Tibial nerve (tissue), 4 donors: Measurements from ENCODE around the gene ZNF574. TPM values are rescaled to one million over a fixed set of nuclear protein-coding genes. Genes with fewer than 3 reads are reported as not detected.
A peak's percentile ranks its signal among the peaks of the same experiment; 100 is the strongest.

Source experiments
- DNase-seq, 2 donors: peaks; one replicate each; pipeline ENCODE4 v3.0.0-alpha.2; 2019; ENCODE audit warnings: low spot score in 2 of 2
- H3K27ac ChIP-seq, 4 donors: fragments of 200-600 bp; sonication (generic) in 3 of 4; one replicate each; pipeline ENCODE4 v1.5.1; 2017 to 2019; ENCODE audit warnings: mild to moderate bottlenecking in 1 of 4
- H3K27me3 ChIP-seq, 2 donors: fragments of 200-600 bp; sonication (generic) in 1 of 2; one replicate each; pipeline versions ENCODE4 v1.5.1 to v1.6.0; 2017 to 2019
- H3K36me3 ChIP-seq, 3 donors: fragments of 200-600 bp; sonication (generic); one replicate each; pipeline ENCODE4 v1.5.1; 2018 to 2019
- H3K4me1 ChIP-seq, 4 donors: fragments of 200-600 bp; sonication (generic) in 3 of 4; one replicate each; pipeline ENCODE4 v1.5.1; 2017 to 2019
- H3K4me3 ChIP-seq, 4 donors: fragments of 200-600 bp; sonication (generic) in 3 of 4; one replicate each; pipeline ENCODE4 v1.5.1; 2017 to 2019; ENCODE audit warnings: mild to moderate bottlenecking in 1 of 4, moderate library complexity in 1 of 4
- H3K9me3 ChIP-seq, 4 donors: fragments of 200-600 bp; sonication (generic) in 3 of 4; one replicate each; pipeline ENCODE4 v1.5.1; 2017 to 2019
- EP300 ChIP-seq, 2 donors: sonication (generic); formaldehyde crosslinking; IDR thresholded peaks; one replicate each; pipeline ENCODE4 v1.6.1; 2017; ENCODE audit warnings: antibody characterized with exemption in 2 of 2, mild to moderate bottlenecking in 1 of 2
- POLR2A ChIP-seq, 2 donors: fragments of 450-650 bp; IDR thresholded peaks; one replicate each; pipeline ENCODE4 v1.6.1; 2017; ENCODE audit warnings: antibody characterized with exemption in 2 of 2, mild to moderate bottlenecking in 2 of 2, moderate library complexity in 2 of 2
- WGBS, 2 donors: methylation state at CpG; one replicate each; pipeline ENCODE4 v1.1.5; 2018; 5-methylcytosine and 5-hydroxymethylcytosine counted together
- total RNA-seq, 4 donors: library from RNA; depleted of rRNA; stranded (reverse); fragments of >200 nt; gene quantifications; one replicate each; pipeline ENCODE4 v1.1.0, GENCODE V29; 2016
- TF ChIP-seq, protein P1 (sequence below), 5 experiments: fragments of 200-600 bp in 3 of 5; fragments of 450-650 bp in 2 of 5; sonication (generic) in 3 of 5; IDR thresholded peaks; one replicate each; pipeline ENCODE4 v1.5.1; 2016 to 2019; ENCODE audit warnings: antibody characterized with exemption in 5 of 5, mild to moderate bottlenecking in 3 of 5, moderate library complexity in 2 of 5

ZNF574 gene
- total RNA-seq, 4 donors from 2014 or later, result 14.3 to 22.2 (median 17.5) TPM

DNA sequence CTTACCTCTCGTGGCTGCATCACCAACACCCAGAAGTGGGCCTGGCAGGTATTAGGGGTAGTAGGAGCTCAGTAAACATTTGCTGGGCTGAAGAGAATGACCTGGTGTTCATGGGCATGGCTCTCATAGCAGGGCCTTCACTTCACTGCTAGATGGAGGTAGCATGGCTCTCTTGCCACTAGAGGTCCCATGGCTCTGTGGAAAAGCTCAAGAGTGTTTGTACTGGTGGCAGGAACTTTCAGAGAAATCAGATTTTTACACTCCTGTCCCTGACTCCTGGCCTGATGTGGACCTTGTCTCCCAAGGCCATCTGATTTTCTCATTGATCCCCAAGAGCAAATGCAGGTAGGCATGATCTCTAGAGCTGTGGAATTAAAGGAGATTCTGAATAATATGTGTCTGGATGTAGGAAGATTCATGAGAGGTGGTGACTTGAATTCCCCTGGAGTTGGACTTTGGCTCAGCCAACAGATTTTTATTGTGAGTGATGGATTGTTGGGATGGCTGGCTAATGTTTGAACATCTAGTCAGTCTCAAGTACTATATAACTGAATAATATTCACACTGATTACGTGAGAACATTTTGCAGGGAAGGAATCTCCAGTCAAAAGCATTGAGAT is 5.7 kb downstream of the ZNF574 start:
- 75 to 85% methylated on average over 2 of the region's 2 CpGs for WGBS, 2 donors
- Histone ChIP-seq H3K4me3 (no peak overlapping the region), H3K27ac (no peak overlapping the region), H3K36me3 (peaks cover 7 to 65% (median 18%) of the 10 kb centered on the region in 3 donors), H3K27me3 (no peaks in the 10 kb centered on the region), H3K9me3 (no peaks in the 10 kb centered on the region), H3K4me1 (peaks cover 0 to 15% (median 8%) of the 10 kb centered on the region in 4 donors)
- TF ChIP-seq EP300 (IDR thresholded peaks at IDR 0.05) (no peak), POLR2A (IDR thresholded peaks at IDR 0.05) (no peak)
- TF ChIP-seq, protein P1, sequence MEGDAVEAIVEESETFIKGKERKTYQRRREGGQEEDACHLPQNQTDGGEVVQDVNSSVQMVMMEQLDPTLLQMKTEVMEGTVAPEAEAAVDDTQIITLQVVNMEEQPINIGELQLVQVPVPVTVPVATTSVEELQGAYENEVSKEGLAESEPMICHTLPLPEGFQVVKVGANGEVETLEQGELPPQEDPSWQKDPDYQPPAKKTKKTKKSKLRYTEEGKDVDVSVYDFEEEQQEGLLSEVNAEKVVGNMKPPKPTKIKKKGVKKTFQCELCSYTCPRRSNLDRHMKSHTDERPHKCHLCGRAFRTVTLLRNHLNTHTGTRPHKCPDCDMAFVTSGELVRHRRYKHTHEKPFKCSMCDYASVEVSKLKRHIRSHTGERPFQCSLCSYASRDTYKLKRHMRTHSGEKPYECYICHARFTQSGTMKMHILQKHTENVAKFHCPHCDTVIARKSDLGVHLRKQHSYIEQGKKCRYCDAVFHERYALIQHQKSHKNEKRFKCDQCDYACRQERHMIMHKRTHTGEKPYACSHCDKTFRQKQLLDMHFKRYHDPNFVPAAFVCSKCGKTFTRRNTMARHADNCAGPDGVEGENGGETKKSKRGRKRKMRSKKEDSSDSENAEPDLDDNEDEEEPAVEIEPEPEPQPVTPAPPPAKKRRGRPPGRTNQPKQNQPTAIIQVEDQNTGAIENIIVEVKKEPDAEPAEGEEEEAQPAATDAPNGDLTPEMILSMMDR (IDR thresholded peaks at IDR 0.05), result peak in 2 of 5 experiments; percentile 13 to 14
- DNase-seq, result no peak

DNA sequence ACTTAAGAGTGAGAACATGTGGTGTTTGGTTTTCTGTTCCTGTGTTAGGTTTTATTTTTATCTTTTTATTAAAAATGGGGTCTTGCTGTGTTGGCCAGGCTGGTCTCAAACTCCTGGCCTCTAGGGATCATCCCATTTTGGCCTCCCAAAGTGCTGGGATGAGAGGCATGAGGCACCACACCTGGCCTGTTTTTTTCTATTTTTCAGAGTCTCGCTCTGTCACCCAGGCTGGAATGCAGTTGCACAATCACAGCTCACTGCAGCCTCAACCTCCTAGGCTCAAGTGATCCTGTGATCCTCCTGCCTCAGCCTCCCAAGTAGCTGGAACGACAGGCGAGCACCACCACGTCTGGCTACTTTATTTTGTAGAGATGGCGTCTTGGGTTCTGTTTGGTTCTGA is 7.6 kb downstream of the ZNF574 start:
- Histone ChIP-seq H3K4me1 (peaks cover 0 to 5% (median under 1%) of the 10 kb centered on the region in 4 donors), H3K27me3 (no peaks in the 10 kb centered on the region), H3K9me3 (no peaks in the 10 kb centered on the region), H3K36me3 (peaks cover 7 to 58% (median 18%) of the 10 kb centered on the region in 3 donors), H3K27ac (no peak overlapping the region), H3K4me3 (no peak overlapping the region)
- no peak for DNase-seq
- TF ChIP-seq POLR2A (IDR thresholded peaks at IDR 0.05) (no peak), EP300 (IDR thresholded peaks at IDR 0.05) (no peak)
- TF ChIP-seq, protein P1 (IDR thresholded peaks at IDR 0.05), result no peak
- 94 to 96% methylated on average over 5 of the region's 5 CpGs for WGBS, 2 donors

DNA sequence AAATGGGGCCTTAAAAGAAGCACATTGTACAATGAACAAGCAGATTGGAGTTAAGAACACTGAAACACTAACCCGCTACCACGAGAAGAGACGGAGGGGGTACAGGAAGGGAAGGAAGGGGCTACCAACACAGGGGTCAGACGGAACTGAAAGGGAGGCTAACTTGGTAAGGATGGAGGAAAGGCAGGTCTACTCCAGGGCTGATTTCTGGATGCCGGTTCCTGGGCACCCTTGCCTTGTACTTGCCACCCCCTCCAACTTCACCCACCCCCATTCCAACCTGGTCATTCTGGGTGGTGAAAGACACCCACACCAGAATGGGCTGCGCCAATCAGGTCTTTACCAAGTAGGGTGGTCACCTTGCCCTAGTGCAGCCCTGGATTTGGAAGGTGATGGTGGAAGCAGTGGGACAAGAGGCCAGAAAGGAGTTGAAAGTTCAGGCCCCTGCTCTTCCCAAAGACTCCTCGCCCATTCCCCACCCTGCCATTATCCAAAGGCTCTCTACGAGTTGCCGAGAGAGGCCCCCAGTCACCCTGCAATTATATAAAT is 10.3 kb downstream of the ZNF574 start:
- no peak overlapping the region for H3K4me3 ChIP-seq
- no peak for TF ChIP-seq POLR2A (IDR thresholded peaks at IDR 0.05)
- TF ChIP-seq, protein P1 (IDR thresholded peaks at IDR 0.05), result no peak
- no peak for TF ChIP-seq EP300 (IDR thresholded peaks at IDR 0.05)

DNA sequence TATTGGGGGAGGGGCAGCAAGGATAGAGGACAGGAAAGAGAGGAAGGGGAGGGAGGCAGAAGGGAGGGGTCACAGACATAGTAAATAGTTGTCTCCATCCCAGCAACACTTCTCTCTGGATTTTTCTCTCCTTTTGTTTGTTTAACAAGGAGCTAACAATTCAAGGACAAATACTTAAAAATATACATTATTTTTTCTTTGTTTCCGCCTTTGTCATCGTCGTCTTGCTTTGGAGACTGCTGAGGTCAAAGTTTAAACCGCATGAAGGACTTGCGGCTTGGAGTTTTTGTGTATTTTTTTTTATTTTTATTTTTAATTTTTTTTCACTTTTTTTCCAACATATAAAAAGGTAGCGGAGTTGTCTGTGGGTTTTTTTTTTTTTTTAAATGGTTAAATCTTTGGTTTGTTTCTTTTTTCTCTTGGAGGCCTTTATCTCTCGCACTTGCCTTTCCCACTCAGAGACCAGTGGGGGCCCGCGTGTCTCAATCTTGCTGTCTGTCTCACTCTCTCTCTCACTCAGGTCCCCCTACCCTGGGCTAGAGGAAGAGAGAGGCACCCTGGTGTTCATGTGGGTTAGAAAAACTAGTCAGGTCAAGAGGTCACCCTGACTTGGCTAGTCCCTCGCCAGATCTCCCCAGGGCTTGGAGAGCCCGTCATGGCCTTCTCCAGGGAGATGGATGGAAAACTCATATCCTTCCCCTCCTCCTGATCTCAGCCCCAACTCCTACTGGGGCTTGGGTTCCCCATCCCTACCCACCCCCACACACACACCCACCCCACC is 11.0 kb downstream of the ZNF574 start:
- H3K4me1 ChIP-seq, result peaks cover 0 to 20% (median 2%) of the 10 kb centered on the region in 4 donors
- DNase-seq, result no peak
- H3K4me3 ChIP-seq, result no peak overlapping the region
- no peaks in the 10 kb centered on the region for H3K9me3 ChIP-seq
- H3K27me3 ChIP-seq, result no peaks in the 10 kb centered on the region
- no peak overlapping the region for H3K27ac ChIP-seq
- TF ChIP-seq EP300 (IDR thresholded peaks at IDR 0.05), result no peak
- TF ChIP-seq, protein P1 (IDR thresholded peaks at IDR 0.05), result no peak
- TF ChIP-seq POLR2A (IDR thresholded peaks at IDR 0.05), result no peak
- H3K36me3 ChIP-seq, result peaks cover 0 to 23% (median 0%) of the 10 kb centered on the region in 3 donors
- 75 to 78% methylated on average over 11 of the region's 11 CpGs for WGBS, 2 donors

More for the DNA sequence above, 10.3 kb downstream of the ZNF574 start:
- H3K4me1 ChIP-seq, result peaks cover 0 to 14% (median 2%) of the 10 kb centered on the region in 4 donors
- peaks cover 0 to 30% (median 0%) of the 10 kb centered on the region in 3 donors for H3K36me3 ChIP-seq
- 75 to 84% methylated on average over 9 of the region's 9 CpGs for WGBS, 2 donors
- DNase-seq, result no peak
- no peak overlapping the region for H3K27ac ChIP-seq
- no peaks in the 10 kb centered on the region for H3K9me3 ChIP-seq
- no peaks in the 10 kb centered on the region for H3K27me3 ChIP-seq
